Pancreas (tissue), 10 donors: ENCODE data around the gene MYOM1. TPM values are rescaled to one million over a fixed set of nuclear protein-coding genes. Genes with fewer than 3 reads are reported as not detected.

Source experiments
- ATAC-seq, 4 donors: fragments of 200-7000 bp; cut with Tn5 transposase; one replicate each; pipeline versions ENCODE4 v1.8.0 to v1.9.1; 2020; ENCODE audit warnings: mild to moderate bottlenecking in 4 of 4, moderate library complexity in 4 of 4
- DNase-seq, 6 donors: peaks; one replicate each; pipeline ENCODE4 v3.0.0-alpha.2; 2020
- FAIRE-seq: peaks from 2 replicates; lab custom pipeline; 2012; peaks lifted over from hg19 to GRCh38; lab: Jason Lieb, UNC
- H3K27ac ChIP-seq, 4 donors: fragments of 200-600 bp; sonication (generic); 1 replicate in 3 of 4; 2 replicates in 1 of 4; pipeline versions ENCODE4 v1.5.0 to v1.8.0; 2020
- H3K27me3 ChIP-seq, 4 donors: fragments of 200-600 bp; one replicate each; pipeline ENCODE4 v1.8.0; 2021
- H3K36me3 ChIP-seq, 3 donors: fragments of 200-600 bp; sonication (generic) in 1 of 3; one replicate each; pipeline versions ENCODE4 v1.5.0 to v1.8.0; 2020 to 2021
- H3K4me1 ChIP-seq, 3 donors: fragments of 200-600 bp; one replicate each; pipeline ENCODE4 v1.8.0; 2021
- H3K4me3 ChIP-seq, 4 donors: fragments of 200-600 bp; sonication (generic) in 2 of 4; one replicate each; pipeline versions ENCODE4 v1.5.0 to v1.8.0; 2020 to 2021
- H3K9me3 ChIP-seq, 4 donors: fragments of 200-600 bp; one replicate each; pipeline ENCODE4 v1.8.0; 2021
- CTCF ChIP-seq, 4 donors: fragments of 200-600 bp; sonication (generic) in 3 of 4; IDR thresholded peaks; one replicate each; pipeline versions ENCODE4 v1.5.0 to v1.8.0; 2021; ENCODE audit warnings: antibody characterized with exemption in 4 of 4
- WGBS, 2 donors: extraction: QIAGEN DNeasy Blood & Tissue Kit; methylation state at CpG; one replicate each; pipeline ENCODE4 v1.1.7; 2013; 5-methylcytosine and 5-hydroxymethylcytosine counted together
- intact Hi-C, 3 donors: fragments of 100-400 bp; cut with DNase I; formaldehyde crosslinking; loops; one replicate each; pipeline versions ENCODE4 v1.11.1 to v1.14.2; 2022
- polyA plus RNA-seq, 2 donors: library from polyadenylated mRNA; stranded (reverse); fragments of 200-250 nt; gene quantifications; one replicate each; pipeline ENCODE4 v1.2.3, GENCODE V29; 2013
- total RNA-seq, 6 donors: library from RNA; stranded (reverse); fragmentation: NEBNext Ultra II Directional in 4 of 6; extraction: Animal tissue kit (Norgen Biotek cat#: 25700) in 4 of 6; gene quantifications; one replicate each; pipeline versions ENCODE4 v1.2.1 to v1.2.4, GENCODE V29; 2021 to 2023
- donor health status: healthy with polysubstance abuse.
- donor health status: DM: no; HTN: no; CAD: no; lungs with moderate emphysema.
- donor health status: DM: no; HTN: no; CAD: no.
- donor health status: control.
- donor health status: control.
- donor health status: Bipolar disorder and iron deficiency.
- donor health status: DM: yes; HTN: yes; CAD: no.
- donor health status: DM: no; HTN: no; CAD: no.
- donor health status: DM: no; HTN: no; CAD: no.
- donor health status: DM: yes; HTN: yes; CAD: no.

MYOM1 gene
- total and polyA plus RNA-seq, 8 donors, result 4.7 to 18.2 (median 14.2) TPM

- Histone ChIP-seq H3K27ac (no peak overlapping the region), H3K4me1 (peaks cover 2 to 26% (median 13%) of the 10 kb centered on the region in 3 donors), H3K36me3 (no peaks in the 10 kb centered on the region), H3K27me3 (no peaks in the 10 kb centered on the region), H3K4me3 (no peak overlapping the region), H3K9me3 (no peaks in the 10 kb centered on the region)
- no peak for DNase-seq
- FAIRE-seq, result no peak
- TF ChIP-seq CTCF (IDR thresholded peaks at IDR 0.05), result no peak
- 79 to 84% methylated on average over 2 of the region's 2 CpGs for WGBS, 2 donors
- intact Hi-C loops, result no loop called here
- ATAC-seq, result no peak
These were observed 19.0 kb upstream of the MYOM1 start for GRCh38 chr18:3238742-3239141.

GRCh38 chr18:3236470-3236869, 16.7 kb upstream of the MYOM1 start:
- intact Hi-C loops, result no loop called here
- FAIRE-seq, result no peak
- Histone ChIP-seq H3K4me3 (no peak overlapping the region), H3K27me3 (no peaks in the 10 kb centered on the region), H3K4me1 (peaks cover 10 to 30% (median 20%) of the 10 kb centered on the region in 3 donors), H3K9me3 (no peaks in the 10 kb centered on the region), H3K27ac (no peak overlapping the region), H3K36me3 (no peaks in the 10 kb centered on the region)
- DNase-seq, result no peak
- 56 to 61% methylated on average over 4 of the region's 4 CpGs for WGBS, 2 donors
- TF ChIP-seq CTCF (IDR thresholded peaks at IDR 0.05), result no peak
- no peak for ATAC-seq

- H3K4me1 ChIP-seq, result peaks cover 10 to 30% (median 20%) of the 10 kb centered on the region in 3 donors
- H3K27ac ChIP-seq, result no peak overlapping the region
- FAIRE-seq (no peak), DNase-seq (no peak), ATAC-seq (no peak)
- no peak for TF ChIP-seq CTCF (IDR thresholded peaks at IDR 0.05)
- 94 to 100% methylated on average over 2 of the region's 2 CpGs for WGBS, 2 donors
- H3K4me3 ChIP-seq, result no peak overlapping the region
- no peaks in the 10 kb centered on the region for H3K36me3 ChIP-seq
- intact Hi-C loops, result no loop called here
- H3K9me3 ChIP-seq, result no peaks in the 10 kb centered on the region
- H3K27me3 ChIP-seq, result no peaks in the 10 kb centered on the region
These were observed 16.1 kb upstream of the MYOM1 start for GRCh38 chr18:3235846-3236245.

GRCh38 chr18:3234457-3234856, 14.7 kb upstream of the MYOM1 start:
- ATAC-seq, result peak in 3 of 4 donors; percentile 8 to 21 (median 21)
- no peak for DNase-seq
- no peaks in the 10 kb centered on the region for H3K36me3 ChIP-seq
- no peak overlapping the region for H3K27ac ChIP-seq
- H3K4me3 ChIP-seq, result no peak overlapping the region
- peaks cover 10 to 30% (median 20%) of the 10 kb centered on the region in 3 donors for H3K4me1 ChIP-seq
- FAIRE-seq, result no peak
- no peaks in the 10 kb centered on the region for H3K9me3 ChIP-seq
- intact Hi-C loops, result no loop called here
- WGBS, 2 donors, result 54 to 56% methylated on average over 5 of the region's 5 CpGs
- no peaks in the 10 kb centered on the region for H3K27me3 ChIP-seq
- no peak for TF ChIP-seq CTCF (IDR thresholded peaks at IDR 0.05)

- 36 to 37% methylated on average over 4 of the region's 4 CpGs for WGBS, 2 donors
- no peak for DNase-seq
- no peak for TF ChIP-seq CTCF (IDR thresholded peaks at IDR 0.05)
- no peak overlapping the region for H3K4me3 ChIP-seq
- no peaks in the 10 kb centered on the region for H3K27me3 ChIP-seq
- H3K36me3 ChIP-seq, result no peaks in the 10 kb centered on the region
- H3K27ac ChIP-seq, result peak overlapping the region in 3 of 4 donors; percentile 8 to 75 (median 67)
- intact Hi-C loops, result no loop called here
- peaks cover 10 to 30% (median 20%) of the 10 kb centered on the region in 3 donors for H3K4me1 ChIP-seq
- peak; percentile 52 to 84 (median 84) for ATAC-seq
- no peaks in the 10 kb centered on the region for H3K9me3 ChIP-seq
- FAIRE-seq, result no peak
These were observed 13.8 kb upstream of the MYOM1 start for GRCh38 chr18:3233433-3234168.
